ENCODE results near the gene CRADD.
A peak's percentile ranks its signal among the peaks of the same experiment; 100 is the strongest.

Gene CRADD

DNA sequence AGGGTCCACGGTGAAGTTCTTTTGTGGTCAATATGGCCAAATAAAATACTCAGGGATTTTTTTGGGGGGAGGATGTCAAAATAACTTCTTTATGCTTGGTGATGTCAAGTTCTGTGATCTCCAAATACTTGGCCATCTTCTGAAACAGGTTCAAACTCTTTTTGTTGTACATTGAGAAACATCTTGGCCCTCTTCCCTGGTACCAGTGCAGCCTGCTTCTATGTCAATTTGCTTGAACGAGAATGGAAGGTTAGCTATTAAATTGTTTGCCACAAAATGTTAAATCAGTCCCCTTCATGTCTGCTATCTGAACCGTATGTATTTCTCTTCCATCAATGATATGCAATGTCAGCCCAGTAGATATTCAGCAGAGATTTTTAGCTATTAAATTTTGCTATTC is 6.1 kb upstream of the CRADD start:
- no peak for DNase-seq (ENCODE audit: low spot score)

DNA sequence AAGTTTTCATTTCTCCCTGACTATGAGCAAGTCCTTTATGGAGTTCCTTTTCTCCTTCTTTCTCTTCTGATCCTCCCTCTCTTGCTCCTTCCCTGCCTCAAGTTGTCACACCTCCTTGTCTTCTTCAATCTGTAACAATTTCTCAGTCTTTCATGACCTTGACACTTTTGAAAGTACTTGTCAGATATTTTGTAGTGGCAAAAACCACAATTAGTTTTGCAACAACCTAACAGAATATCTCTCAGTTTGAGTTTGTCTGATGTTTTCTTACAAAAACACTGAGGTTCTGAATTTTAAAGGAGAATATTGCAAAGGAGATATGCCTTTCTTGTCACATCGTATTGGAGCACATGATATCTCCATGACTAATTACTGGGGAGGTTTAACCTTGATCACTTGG is 4.1 kb upstream of the CRADD start:
- DNase-seq (ENCODE audit: low spot score) = no peak

DNA sequence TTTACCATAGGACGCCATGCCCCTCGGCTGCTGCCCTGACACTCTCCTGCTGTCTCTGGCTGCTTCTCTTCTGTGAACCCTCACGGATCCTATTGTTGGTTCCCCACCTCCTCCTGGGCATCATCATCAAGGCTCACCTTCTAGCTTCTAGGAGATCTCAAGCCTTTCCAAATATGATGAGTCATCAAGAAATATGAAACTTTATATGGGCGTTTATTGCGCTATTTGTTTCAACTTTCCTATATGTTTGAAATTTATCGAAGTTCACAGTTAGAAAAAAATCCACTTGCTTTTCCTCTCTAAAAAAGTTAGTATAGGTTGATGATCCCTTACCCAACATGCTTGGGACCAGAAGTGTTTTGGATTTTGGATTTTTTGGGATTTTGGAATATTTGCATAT is 2.8 kb upstream of the CRADD start:
- no peak for DNase-seq (ENCODE audit: low spot score)

DNA sequence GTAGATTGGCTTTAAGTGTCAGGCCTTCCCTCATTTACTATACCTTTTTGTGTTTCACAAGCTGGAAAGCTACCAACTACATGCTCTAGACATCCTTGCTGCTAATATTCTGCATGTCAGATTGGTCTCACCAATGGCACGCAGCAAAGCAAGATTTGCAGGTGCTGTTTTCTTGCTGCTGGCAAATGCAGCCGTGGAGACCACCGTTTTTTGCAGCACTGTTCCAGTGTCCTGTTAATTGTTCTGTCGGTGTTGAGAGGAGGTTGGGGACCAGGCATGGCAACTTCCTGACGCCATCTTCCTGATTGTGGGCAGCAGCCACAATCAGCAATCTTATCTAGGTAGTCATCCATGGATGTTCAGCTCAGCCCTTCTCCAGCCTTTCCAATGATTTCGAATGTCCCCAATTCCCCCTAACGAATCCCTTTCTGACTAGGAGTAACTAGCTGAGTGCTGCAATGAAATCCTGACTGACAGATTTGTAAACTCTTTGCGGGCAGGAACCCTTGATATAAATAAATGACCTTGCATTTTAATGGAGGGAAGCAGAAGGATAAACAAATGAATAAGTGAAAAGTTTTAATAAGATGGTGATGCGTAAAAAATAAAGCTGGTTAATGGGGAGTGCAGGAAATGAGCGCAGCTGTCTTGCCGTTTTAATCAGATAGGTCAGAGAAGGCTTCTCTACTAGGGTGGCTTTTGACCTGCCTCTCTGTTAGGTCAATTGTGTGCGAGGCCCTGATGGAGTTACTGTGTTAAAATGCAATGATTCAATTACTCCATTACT is 574 bp upstream of the CRADD start:
- DNase-seq (ENCODE audit: low spot score) = no peak

DNA sequence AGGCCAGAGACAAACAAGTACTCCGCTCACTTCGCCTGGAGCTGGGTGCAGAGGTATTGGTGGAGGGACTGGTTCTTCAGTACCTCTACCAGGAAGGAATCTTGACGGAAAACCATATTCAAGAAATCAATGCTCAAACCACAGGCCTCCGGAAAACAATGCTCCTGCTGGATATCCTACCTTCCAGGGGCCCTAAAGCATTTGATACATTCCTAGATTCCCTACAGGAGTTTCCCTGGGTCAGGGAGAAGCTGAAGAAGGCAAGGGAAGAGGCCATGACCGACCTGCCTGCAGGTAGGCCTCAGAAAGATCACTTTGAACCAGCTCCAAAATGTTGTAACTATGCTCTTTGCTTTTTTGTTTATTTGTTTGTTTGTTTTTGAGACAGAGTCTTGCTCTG is 1.6 kb downstream of the CRADD start:
- no peak for DNase-seq (ENCODE audit: low spot score)

DNA sequence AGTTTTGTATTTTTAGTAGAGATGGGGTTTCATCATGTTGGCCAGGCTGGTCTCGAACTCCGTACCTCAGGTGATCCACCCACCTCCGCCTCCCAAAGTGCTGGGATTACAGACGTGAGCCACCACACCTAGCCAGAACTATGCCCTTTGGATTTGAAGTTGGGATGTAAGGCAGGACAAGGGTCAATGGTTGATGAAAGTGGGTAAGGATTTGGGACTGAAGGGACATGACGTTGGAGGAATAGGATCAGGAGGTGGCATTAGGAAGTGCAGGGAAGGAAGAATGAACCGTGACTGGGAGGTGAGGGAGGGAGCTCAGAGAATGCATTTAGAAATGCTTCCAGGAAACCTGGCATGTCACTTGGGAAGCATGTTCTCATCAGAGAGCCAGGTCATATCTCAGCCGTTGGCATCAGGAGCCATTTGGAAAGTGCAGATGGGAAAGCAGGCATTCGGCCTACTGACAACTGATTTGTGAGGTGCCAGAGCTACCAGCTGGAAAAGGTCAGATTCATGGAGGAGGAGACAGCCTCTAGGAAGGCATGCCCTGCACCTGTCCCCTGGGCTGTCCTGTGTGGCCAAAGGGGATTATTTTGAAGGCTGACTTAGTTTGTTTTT is 2.2 kb downstream of the CRADD start:
- no peak for DNase-seq (ENCODE audit: low spot score)

DNA sequence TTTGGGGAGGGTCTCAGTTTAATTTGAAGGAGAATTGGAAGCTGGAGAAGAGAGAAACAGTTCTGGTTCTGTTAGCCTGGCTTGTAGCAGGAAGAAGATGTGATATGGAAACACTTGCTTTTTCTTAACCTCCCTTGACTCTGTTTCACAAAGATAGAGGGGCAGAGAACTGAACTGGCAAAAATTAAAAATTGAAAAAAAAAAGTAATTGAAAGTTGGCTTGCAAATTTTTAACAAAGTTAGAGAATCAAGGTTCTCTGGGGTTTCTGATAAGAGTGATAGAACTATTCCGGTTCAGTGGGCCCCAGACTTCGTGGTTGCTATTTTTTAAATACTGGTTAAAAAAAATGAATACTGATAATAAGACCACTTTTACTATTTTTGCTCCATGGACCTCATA is 2.8 kb downstream of the CRADD start:
- no peak for DNase-seq (ENCODE audit: low spot score)

DNA sequence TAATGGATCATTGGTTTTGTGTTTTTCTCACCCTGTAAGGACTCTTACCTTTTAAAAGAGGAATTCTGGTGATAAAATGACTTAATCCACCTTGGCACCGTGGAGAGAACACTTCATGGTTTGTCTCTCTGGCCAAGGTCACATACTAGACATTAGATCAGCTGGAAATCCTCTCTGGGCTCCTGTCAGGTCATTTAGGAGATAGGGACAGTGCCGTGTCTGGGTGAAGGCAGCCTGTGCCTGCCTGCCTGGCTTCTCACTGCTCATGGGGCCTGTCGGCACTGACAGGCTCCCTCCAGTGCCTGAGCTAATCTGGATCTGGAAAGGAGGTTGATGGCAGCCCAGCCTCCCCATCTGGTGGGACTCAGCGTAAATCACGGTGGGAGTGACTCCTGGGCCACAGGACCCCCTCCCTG is 5.7 kb downstream of the CRADD start:
- DNase-seq (ENCODE audit: low spot score) = no peak

DNA sequence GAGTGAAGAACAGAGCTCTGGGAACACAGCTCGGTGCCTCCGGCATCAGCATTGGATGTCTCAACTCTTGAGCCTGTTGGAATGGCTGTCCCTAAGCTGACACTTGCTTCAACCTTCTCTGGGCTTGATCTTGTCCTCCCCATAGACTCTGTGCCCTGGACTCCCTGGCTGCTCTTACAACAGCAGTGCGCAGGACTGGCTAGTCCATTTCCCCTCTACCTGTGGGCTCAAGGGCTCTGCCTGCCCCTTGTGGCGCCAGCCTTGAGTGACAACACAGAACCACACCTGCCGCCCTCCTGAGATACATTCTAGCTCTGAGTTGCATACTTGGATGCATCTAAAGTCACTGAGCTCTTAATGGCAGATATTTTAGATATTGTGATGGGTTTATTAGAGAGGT is 6.2 kb downstream of the CRADD start:
- no peak for DNase-seq (ENCODE audit: low spot score)

DNA sequence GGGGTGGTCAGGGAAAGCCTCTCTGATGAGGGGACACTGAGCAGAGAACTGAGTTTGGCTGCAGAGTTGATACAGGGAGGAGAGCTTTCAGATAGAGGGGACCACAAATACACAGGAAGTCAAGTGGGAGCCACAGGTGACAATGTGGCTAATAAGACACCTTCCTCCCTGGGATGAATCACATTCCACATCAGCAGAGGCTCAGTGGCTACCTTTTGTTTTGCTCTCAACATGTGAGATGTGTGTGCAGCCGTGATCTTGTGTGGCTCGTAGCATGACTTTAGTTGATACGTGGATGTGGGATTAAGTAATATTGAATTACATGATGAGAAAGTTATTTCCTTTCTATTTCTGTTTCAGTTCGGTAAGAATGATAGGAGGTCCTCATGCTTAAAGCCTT is 7.5 kb downstream of the CRADD start:
- no peak for DNase-seq (ENCODE audit: low spot score)

DNA sequence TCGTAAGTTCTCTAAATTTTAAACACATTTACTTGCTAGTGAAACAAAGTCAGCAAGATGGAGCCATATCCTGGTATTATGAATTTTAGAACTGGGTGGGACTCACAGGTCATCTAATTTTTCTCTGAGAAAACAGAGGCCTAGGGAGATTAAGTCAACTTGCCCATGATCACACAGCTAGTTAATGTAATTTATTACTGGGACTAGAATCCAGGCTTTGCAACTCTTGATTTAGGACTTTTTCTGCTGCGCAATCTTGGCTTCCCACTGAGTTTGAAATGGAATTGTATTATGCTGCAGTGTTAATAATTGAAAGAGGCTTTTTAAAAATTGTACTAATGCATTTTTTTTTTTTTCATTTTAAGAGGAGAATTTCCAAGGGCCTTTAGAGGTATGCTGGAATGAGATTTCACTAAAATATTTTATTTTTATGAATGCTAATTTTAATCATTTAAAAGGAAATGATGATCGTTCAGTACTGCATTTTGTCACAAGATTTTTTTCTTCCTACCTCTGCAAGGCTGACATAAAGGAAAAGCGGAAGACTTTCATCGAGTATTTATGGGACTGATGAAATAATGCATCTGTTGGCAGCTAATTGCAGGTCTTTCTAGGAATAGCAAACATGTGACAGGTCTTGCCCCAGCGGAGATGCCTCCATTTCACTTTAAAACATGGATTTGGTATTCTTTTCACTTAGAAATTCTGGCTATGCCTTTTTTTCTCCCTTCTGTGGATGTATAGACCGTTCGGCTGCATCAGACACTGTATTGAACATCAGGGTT is 9.6 kb downstream of the CRADD start:
- DNase-seq (ENCODE audit: low spot score) = no peak

DNA sequence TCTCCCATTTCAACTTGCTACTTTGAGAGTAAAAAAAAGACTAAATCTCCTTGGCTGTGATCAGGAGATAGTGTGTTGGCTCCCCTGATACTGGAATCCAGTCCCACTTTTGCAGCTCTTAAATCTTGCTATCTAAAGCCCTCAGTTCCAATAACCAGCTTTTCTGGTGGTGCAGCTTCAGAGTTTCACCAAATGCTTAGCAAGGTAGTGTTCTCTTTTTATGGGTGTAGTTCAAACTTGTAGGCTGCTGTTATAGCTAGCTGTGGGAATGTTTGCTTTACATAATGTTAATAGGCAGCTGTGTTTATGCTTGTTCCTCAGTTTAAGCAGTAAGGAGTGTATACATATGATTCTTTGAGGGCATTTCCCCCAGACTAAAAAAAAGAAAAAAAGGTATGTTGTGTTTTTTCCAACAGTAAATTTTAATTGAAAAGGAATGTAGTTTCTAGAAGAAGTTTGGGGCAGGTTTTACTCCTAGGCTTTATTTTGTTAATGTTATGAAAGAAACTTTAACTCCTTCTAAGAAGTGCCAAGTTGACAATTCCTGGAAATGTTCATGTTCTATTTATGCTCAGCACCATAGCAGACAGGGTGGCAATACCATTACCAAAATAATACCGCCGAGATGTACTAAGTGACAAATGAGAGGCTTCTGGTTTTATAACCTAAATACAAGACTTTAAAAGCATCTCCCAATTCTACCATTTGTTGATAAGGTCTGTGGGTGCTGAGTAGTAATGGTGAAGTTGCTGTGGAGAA is 12.1 kb downstream of the CRADD start:
- no peak for DNase-seq (ENCODE audit: low spot score)

DNA sequence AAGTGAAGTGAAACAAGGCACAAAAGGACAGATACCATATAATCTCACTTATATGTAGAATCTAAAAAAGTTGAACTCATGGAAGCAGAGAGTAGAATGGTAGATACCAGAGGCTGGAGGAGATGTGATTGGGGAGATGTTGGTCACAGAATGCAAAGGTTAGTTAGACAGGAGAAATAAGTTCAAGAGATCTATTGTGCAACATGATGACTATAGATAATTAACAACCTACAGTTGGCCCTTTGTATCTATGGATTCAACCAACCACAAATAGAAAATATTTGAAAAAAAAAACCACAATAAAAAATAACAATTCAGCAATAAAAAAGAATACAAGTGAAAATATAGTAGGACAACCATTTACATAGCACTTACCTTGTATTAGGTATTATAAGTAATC is 19.3 kb downstream of the CRADD start:
- DNase-seq (ENCODE audit: low spot score) = no peak

DNA sequence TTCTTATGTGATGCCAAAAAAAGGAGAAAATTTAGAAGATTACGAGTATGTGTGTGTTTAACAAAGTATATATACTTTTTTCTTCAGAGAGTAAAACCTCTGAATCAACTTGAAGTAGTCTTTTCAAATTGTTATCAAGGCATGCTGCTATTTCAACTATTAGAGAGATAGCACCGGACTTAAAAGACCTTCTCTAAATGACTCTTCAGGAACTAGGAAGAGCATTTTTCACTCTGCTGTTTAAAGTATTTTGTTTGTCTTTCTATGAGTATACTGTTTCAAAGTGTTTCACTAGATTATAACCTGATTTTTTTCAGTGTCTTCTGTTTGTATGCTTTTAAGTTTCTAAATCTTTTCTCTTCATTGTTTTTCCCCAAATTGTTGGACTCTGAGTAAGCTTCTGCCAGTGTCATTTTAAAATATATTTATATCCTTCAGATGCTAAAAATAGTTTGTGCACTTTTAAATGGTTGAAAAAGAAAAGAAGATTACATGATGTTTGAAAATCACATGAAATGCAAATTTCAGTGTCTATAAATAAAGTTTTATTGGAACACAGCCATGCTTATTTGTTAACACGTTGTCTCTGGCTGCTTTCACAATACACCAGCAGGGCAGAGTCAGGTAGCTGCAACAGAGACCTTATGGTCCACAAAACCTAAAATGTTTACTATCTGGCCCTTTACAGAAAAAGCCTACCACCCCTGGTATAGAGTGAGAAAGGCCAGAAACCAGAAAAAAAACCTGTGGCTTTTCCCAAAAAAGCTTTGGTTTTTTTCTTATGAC is 21.3 kb downstream of the CRADD start:
- DNase-seq (ENCODE audit: low spot score) = no peak

DNA sequence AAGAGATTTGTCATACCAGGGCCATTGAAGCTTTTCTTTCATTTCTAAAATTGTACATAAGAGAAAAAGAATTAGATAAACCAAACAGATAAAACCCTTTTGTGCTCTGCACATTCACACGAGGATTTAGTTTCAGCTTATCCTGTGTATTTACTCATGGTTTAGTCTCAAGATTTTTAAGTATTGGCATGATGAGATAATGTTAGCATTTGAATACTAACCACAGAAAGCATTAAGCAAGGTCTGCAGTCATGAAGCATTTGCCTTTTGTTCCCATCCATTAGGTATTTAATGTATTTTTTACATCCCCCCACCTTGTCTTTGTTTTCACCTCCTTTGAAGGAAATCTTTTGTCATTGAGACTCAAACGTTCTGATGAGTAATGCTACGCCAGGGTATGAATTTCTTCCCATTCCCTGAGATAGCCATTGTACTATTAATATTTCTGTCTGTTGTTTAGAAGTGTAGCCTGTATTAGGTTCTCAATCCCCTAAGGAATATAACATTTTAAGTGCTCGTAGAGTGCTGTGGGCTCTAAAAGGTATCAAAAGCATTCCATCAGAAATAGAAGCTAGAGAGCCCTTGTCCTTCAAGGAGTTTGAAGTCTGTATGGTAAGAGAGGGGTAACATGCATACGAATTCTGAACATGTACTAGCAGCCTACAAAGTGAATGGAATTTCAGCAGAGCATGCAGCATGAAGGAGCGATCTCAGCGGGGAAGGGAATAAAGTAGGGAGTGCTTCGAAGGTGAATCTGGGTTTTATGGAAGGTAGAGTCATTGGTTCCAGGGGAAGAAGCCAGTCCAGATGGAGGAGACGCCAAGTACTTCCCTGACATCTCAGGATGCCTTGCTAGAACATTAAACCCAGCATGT is 22.3 kb downstream of the CRADD start:
- no peak for DNase-seq (ENCODE audit: low spot score)

DNA sequence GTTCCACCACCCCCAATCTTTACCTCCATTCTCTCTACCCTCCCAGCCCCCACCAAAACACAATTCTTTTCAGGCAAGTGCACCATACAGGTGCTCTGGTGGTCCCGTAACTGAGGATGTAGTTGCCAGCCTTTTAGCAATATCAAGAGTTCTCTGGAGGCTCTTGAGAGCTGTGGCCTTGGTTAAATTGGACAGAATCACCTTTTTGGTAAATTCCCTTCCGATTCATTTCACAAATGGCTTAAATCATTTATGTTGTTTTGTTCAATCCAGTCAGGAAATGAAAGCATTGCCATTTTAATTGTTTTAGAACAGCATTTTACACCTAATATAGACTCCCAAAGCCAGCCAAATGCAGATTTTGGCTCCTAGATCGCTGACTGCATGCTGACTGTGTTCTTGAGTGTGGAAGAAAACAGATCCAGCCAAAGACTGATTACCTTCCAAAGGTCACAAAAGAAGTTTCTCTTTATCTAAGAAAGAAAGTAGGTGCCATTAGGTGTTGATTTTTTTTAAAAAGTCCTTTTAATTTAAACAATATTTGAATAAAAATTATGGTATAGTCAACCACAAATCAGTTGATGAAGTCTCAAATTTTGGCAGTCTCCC is 25.6 kb downstream of the CRADD start:
- DNase-seq (ENCODE audit: low spot score) = no peak

DNA sequence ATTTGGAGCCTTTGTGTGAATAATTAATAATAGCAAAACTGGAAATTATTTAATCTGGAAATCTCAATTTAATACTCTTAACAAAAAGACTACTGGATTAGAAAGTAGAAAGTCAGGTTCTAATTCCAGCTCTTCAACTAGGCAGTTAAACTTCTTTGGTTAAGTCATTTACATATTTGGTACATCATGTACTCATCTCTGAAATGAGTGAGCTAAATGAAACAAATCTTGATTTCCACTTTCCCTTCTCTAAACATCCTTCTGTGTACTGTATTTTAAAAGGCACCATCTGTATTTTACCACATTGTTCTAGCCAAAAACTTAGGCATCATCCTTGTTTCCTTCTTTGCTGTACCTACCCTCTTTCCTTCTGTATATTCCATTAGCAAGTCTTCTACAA is 26.9 kb downstream of the CRADD start:
- DNase-seq (ENCODE audit: low spot score) = no peak

DNA sequence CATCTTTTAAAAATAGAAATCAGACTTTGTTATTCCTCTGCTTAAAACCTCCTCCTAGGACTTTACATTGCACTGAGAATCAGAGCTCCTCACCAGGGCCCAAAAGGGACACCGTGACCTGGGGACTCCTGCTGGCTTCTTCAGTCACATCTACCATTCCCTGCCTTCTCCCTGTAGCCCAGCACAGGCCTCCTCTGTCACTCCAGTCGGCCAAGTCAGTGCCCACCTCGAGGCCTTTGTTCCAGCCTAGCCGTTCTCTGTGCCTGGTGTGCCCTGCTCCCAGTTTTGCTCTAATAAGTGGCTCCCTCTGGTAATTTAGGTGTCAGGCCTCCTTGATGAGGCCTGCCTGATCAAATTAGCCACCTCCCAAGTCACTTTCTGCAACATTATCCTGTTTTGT is 27.4 kb downstream of the CRADD start:
- no peak for DNase-seq (ENCODE audit: low spot score)

DNA sequence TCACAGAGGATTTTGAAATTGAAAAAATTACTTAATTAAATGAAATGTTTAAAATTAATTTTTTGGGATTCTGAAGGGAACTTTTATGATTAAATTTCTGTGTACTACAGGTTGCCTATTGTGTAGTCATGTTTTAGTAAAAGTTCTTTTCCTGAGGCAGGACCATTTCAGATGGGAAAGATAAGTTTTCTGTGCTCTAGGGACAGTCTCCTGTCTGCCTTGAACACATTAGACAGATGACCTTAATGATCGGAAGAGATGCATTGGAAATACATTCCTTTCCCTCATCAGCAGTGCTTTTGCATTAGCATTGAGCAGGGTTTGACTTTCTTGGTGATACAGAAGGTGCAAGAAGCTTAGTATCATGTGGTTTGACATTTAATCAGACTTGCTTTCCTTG is 28.1 kb downstream of the CRADD start:
- DNase-seq (ENCODE audit: low spot score) = no peak

DNA sequence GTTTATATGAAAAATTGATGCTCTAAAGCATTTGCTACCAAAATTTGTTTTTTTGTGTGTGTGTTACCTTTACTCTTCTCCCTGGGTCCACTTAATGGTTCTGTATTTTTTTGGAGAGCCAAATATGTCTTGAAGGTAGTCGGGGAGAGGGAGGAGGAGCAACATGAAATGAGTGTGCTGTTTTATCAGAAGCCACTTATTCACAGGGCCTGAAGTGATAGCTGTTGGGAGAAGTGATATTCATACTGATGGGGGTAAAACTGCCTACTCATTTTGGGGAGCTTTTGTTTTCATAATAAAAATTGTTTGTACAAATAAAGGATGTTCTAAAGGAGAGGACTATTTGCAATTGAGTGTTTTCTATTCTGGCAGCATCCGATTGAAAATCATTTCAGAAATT is 29.2 kb downstream of the CRADD start:
- DNase-seq (ENCODE audit: low spot score) = peak; percentile 57

All from hematopoietic multipotent progenitor cell treated with erythropoietin and hydrocortisone succinate and interleukin-3 and kit ligand, for 17 days (in vitro differentiated cells).